Activated naive CD4-positive, alpha-beta T cell (primary cell): ENCODE data around the gene TRIM71.
"Not testable (repeated sequence)": the region's sequence is repeated elsewhere in the genome, so short reads cannot be mapped to it uniquely, and the experiment has no call there.

ENCODE experiments used
- DNase-seq, 4 experiments: peaks; one replicate each; lab custom pipeline; 2025; lab: John Stamatoyannopoulos, UW

TRIM71 gene

DNA sequence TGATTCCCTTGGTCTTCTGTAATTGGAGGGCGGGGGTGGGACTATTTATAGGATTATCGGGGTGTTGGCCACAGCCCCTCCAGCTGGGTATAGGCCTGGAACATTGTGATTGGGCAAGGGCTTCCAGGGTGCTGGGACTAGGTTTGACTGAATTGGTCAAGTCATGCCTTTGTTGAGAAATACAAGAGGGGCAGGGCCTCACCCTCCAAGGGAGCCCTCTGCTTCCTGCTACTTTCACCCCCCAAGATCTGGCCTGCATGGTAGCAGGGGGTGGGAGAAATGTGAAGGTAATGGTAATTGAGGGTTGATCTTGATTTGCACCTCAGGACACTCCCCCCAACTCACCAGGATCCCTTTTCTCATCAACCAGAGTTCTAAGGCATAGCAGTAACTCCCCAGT, 25.2 kb downstream of the TRIM71 start:
- no peak for DNase-seq

DNA sequence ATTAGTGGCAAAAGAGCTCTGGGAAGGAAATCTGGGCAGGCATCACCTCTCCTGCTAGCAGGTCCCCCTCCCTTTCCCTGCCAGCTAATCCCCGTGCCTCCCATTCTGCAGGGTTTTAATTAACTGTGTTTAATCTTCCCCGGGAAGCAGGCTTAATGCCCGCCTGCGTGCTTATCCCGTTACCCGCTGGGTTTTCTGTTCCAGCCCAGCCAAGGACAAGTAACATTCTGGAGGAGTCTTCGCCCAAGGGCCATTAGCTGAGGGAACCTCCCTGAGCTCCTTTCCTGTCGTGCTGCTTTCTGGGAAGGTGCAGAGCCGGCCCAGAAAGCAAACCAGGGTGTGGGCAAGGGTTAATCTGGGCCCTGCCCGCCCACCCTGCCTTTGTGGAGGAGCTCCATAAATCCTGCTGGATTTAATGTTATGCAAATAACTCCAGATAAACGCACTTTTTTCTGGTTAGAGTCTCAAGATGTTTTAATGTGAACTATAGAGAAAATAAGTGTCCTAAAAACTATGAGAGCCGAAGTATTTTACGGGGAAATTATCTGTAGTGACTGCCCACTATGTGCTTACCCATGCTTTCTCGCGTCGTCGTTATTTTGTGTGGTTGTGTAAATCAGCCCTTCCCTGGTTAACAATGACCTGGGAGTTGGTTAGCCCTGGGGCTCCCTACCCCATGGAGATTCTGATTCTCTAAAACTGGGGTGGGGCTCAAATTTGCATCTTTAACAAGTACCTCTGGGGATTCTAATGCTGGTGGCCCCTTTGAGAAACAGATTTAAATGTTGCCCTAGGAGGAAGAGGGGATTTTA, 25.9 kb downstream of the TRIM71 start:
- DNase-seq: no peak

DNA sequence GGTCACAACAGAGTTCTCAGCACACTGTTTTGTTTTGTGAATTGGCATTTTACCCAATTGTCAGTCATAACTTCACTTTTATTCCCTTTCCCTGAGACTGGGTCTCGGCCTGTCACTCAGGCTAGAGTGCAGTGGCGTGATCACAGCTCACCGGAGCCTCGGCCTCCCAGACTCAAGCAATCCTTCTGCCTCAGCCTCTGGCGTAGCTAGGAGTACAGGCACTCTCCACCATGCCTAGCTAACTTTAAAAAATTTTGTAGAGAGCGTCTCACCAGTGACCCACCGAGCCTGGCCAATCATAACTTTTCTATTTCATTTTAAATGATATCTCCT, 26.5 kb downstream of the TRIM71 start:
- DNase-seq: no peak

DNA sequence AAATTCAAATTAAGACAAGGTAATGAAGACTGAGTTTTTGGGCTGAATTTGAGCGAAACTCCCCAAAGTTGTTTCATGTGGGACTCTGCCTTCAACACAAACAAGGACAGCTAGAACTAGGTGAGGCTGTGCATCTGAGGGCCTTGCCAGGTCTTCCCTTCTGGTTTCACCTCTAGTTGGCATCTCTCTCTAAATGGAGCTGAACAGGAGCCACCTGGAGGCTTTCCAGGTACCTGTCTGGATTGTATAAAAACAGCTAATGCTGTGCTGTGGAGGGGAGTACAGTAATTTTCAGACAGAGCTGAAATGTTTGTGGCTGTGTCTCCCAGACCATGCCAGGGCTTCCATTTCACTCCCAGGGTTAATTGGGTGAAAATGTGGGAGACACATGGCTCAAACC, 27.1 kb downstream of the TRIM71 start:
- DNase-seq: no peak

DNA sequence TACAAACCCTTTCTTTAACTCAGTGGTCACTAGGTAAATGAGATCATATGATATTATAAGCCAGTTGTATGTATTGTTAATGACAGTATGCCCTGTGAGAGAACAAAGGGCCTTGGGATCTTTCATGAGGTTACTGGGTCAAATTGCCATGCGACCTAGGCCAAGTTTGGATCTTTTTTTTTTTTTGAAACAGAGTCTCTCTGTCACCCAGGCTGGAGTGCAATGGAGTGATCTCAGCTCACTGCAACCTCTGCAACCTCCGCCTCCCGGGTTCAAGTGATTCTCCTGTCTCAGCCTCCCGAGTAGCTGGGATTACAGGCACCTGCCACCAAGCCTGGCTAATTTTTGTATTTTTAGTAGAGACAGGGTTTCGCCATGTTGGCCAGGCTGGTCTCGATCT, 27.7 kb downstream of the TRIM71 start:
- DNase-seq: not testable (repeated sequence)

DNA sequence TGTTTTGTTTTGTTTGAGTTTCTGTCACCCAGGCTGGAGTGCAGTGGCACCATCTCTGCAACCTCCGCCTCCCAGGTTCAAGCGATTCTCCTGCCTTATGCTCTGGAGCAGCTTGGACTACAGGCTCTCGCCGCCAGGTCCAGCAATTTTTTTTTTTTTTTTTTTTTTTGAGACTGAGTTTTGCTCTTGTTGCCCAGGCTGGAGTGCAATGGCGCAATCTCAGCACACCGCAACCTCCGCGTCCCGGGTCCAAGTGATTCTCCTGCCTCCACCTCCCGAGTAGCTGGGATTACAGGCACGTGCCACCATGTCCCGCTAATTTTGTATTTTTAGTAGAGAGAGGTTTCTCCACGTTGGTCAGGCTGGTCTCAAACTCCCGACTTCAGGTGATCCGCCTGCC, 29.2 kb downstream of the TRIM71 start:
- not testable (repeated sequence) for DNase-seq

DNA sequence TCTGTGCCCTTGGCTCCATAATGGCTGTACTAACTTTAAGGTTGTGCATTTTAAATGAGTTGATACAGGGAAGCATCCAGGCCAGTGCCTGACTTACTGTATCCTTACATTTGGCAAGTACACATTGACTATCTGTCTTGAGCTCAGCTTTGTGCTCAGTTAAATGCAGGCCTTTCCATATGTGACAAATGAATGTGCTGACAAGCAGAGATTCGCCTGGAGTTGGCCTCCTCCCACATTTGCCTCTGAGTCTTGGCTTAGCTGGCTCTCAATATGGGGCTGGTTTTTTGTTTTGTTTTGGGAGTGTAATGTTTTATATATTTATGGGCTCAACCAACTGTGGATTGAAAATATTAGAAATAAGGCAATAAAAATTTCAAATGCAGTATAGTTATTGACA, 29.7 kb downstream of the TRIM71 start:
- DNase-seq: no peak

DNA sequence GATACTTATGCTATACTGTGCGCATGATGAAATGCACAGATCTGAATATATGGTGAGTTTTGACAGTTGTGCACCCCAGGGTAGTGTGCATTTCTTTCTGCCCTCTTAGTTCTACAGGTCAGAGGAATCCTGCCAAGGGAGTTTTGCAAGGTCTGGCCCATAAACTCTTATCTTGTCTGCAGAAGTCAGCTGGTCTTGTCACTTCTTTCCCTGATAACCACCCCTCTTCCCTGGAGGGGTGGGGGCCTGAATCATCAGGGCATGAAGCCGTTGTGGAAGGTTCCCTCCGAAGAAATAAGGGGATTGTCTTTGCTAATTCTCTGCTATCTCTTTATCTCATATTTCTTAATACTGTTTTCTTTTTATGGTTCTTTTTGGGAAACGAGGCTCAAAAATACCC, 30.4 kb downstream of the TRIM71 start:
- DNase-seq: no peak

DNA sequence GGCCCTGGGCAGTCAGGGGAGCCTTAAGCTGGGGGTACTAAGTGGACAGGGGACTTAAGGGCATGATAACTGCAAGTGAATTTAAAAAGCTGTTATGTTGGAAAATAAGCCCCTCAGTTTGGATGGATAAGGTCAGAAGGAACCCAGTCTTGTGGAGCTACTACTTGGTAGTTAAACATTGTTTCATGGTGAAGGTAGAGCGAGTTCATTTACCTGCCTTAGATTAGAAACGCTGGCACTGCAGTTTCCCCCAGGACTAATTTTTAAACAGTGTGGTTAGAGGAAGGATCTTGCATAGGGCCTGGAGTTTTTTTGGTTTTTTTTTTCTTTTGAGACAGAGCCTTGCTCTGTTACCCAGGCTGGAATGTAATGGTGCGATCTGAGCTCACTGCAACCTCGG, 31.2 kb downstream of the TRIM71 start:
- DNase-seq: no peak

DNA sequence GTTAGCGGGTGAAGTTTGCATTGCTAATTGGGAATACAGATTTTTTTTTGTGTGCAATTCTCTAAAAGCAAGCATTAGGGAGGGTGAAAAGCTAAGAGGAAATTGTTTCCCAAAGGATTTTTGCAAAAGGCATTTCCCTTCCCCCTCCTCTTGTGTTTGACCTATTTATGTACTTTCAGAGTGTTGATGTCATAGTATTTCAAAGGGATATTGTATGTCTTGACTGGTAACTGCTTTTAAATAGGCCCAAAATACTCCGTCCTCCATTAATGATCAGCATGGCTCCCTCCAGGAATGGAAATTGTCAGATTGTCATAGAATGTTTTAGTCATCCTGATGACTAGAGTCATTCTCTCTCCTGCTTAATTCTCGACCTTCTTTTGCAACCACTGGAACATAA, 32.4 kb downstream of the TRIM71 start:
- no peak for DNase-seq

DNA sequence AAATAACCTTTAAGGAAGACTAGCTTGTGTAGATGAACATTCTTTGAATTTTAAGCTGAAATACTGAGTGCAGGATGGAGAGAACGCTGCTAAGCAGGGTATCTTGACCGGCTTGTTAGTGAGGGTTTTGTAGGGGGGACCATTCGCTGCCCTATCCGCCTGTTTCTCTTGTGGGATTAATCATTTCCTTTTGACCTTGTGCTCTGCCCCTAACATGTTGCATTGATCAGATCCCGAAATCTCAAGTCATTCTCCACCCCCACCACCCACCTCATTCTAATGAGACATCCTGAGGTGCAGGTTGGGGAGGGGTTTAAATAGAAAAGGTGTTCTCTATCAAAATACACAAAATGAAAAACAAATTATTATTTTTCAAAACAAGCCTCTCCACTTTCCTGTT, 32.8 kb downstream of the TRIM71 start:
- no peak for DNase-seq

DNA sequence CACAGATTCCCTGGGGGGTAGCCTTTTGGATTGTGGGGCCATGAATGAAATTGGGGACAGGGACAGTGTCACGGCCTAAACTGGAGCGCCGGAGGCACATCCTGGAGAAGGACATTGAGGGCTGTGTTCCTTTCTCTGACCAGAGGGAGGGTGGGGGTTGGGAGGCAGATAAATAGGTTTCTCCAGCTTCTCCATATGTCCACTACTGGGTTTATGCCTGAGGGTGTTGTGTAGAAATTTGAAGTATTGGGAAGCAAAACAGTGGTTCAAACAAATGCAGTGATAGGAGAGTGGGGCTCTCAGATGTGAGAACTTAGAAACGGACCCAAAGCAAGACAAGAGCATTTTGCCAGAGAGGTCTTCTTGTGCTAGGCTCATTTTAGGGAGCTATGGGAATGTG, 34.3 kb downstream of the TRIM71 start:
- no peak for DNase-seq

DNA sequence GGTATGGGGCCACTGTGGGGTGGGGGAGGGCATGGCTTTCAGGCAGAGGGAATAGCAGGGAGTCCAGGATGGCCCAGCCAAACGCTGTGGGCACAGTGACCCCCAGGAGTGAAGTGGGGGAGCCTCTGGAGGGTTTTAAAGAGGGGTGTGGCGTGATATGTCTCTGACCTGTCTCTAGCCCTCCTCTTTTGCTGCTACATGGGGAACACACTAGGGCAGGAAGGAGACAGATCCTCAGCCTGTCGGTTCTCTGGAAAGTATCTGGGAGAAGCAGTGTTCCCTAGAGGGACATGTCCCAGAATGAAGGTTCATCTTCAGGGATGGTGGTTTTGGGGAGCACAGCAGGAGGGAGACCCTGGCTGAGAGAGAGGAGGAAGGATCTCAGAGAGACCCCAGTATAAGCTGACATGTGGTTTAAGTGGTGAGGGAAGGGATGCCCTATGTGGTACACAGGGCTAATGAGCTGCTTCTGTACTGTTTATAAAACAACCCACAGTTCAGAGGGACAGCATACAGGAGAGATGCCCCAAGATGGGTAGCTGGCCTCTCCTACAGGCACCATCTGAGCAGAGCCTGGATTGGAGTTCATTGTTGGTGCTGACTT, 37.7 kb downstream of the TRIM71 start:
- no peak for DNase-seq

DNA sequence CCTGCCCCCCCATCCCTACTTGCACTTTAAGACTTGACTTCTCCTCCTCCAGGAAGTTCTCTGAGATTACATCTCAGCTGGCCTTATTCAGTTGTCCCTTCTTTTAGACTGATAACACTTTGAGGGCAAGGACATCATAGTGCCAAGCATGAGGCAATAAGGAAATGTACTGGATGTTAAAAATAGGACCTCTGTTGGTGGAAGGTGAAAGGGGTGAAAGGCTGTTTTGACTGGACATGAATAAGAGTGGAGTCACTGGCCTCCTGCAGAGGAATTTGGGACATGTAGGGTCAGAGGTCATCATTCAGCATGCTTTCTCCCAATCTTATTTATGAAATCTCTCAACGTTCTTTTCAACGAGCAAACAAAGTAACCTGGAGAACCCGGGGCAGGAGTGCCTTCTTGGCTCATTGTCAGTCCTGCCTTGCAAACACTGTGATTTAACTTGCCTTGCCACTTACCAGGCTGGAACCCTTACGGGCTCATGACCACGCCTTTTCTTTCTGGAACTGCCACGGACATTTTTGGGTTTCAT, 38.6 kb downstream of the TRIM71 start:
- DNase-seq: no peak

DNA sequence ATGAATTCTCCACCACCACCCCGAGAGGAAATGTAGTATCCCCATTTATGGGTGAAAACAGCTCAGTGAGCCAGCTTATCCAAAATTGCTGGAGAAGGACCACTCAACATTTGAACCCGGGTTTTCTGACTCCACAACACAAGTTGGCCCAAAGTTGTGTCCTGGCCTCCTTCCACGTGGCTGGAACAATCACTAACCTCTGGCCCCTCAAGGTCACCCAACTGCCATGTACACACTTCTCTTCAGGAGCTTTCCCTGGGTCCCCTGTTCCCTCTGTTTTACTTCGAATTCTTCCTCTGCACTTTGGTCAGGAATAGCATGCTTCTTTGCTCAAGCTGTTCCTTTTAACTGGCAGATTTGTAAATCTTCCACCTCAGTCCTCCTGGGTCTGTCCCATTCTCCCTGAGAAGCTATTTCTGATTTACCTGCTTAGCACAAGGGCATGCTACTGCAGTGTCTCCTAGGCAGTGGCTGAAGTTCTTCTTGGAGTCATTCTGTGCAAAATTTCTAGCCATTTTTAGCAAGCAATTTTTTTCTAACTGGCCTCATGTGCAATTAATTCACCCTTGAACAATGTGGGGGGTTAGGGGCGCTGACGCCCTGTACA, 39.2 kb downstream of the TRIM71 start:
- DNase-seq: no peak

DNA sequence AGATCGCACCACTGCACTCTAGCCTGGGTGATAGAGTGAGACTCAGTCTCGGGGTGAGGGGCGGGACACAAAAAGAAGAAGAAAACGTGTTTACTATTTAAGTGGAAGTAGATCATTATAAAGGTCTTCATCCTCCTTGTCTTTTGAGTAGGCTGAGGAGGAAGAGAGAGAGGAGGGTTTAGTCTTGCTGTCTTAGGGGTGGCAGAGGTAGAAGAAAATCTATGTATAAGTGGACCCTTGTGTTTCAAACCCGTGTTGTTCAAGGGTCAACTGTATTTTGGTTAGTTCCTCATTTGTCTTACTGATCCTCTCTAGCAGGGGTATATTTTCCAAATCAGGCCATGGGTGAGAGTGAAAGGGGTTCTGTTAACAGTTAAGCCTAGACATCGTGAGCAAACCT, 40.1 kb downstream of the TRIM71 start:
- DNase-seq: no peak

DNA sequence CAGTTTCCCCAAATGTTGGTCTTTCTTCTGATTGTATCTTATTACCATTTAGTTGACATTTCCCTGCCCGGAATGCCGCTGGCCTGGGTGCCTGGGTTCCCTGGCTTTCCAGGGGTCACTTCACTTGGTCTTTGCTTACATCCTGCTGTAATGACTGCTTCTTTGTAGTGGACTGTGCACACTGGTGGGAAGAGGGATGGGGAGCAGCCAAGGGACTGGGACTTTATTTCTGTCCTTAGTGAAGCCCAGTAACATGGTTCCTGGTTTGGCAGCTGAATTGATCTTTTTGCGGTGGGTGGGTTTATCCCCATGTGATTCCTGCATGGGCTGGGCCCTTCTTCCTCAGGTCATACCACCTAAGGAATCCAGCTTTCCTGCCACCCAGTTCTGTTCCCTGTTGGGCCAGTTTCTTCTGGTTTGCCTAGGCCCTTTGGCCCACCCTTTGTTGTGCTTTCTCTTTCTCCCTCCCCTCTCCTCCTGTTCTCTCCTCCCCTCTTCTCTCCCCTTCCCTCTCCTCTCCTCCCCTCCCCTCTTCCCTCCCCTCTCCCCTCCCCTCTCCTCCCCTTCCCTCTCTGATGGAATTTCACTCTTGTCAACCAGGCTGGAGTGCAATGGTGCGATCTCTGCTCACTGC, 41.9 kb downstream of the TRIM71 start:
- DNase-seq: no peak

DNA sequence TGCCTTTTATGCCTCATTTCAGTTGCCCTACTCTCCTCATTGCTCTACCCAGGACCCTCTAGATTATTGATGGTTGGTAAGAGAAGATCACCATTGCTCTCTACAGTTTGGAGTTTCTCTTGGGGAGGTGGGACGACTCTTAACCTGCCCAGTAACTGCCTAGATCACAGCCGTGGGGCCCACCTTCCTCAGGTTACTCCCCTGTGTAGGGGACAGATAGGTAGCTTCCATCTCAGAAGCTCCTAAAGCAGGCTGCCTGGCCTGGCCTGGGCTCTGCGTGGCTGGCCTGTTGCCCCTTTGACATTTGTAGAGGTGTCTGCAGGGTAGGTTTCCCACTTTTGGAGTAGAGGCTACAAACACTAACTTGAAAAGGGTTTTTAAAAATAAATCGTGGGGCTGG, 42.7 kb downstream of the TRIM71 start:
- no peak for DNase-seq

DNA sequence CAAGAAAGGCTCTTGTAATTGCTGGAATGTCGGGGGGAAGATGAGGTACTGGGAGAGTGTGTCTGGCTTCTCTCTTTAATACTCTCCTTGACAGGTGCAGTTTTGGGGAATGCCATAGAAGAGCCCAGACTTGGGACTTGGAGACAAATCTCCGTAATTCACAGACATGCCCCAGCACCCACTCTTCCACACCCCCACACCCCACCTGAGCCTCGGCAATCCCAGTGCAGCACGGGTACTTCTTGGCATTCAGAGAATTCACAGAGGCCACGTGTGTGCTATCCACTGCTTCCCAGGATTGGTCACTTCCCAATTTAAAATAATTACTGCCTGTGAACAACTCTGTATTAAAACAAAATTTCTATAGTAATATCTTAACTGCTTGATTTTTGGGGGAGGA, 43.9 kb downstream of the TRIM71 start:
- DNase-seq: no peak

DNA sequence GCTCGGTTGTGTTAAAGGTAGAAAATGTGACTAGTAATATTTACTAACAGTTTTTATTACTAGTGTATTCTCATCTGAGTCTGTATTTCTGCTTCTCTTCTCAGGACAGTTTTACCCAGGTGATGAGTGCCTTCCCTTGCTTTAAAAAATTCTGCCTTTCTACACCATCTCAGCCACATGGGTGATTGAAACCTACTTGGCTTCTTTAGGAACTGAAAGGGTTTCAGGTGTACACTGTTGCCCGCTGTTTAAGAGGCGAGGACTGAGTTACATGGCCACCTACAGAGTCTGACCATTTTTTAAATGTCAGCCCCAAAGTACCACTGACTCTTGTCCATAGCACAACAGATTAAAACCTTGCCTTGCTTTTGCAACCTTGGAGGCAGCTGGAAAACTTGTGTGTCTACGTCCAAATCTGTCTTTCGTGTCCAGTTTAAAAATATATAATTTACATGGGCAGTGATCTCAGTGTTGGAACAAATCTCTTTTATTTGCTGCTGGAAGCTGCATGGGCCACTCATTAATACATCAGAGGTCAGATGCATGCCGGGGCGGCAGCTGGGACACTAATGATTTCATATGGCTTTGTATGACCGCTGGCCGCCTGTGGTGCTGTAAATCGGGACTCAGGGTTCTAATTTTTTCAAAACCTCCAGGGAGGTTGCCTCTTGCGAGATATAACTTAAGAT, 44.6 kb downstream of the TRIM71 start:
- no peak for DNase-seq

DNA sequence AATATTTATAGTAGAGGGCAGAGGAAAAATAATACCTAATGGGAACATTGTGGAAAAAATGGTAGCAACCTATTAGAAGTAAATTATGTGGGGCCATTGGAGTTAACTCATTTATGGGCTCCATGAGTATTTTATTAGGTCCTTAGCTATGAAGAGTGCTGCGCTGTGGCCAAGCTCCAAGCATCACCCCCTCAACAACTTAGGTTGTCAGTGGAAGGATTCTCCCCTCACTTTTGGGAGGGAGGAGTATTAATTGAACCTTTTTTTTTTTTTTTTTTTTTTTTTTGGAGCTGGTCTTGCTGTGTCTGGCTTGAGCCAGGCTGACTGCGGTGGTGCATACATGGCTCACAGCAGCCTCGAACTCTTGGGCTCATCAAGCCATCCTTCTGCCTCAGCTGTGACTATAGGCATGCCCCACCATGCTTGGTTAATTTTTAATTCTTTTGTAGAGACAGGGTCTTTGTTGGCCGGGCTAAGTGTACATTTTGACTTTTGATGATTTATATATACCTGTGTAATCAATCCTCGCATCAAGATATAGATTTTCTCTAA, 45.2 kb downstream of the TRIM71 start:
- DNase-seq: no peak

DNA sequence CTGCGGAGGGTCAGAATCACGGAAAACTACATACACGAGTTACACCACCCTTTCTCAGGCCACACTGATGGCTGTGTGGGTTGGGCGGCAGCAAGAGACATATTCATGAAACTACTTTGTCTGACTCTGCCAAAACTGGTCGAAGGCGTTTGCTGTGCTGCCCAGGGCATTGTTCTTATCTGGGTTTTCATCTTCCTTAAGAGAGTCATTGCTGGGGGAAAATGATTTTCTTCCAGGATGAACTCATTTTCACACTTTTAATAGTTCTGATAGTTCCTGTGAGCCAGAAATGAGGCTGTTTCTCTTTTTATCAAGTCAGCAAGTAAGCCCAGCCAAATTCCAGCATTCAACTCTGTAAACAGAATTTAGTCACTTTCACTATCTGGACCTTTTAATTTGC, 47.6 kb downstream of the TRIM71 start:
- no peak for DNase-seq
